Ramos (cell line): ENCODE results near the gene KRTAP22-1.

Experiments used
- in situ Hi-C: fragments of 300-500 bp; cut with MboI; formaldehyde crosslinking; loops from one replicate; pipeline ENCODE4 v1.14.3; 2022; ENCODE audit warnings: low sequenced_read_pairs; ENCODE audit not compliant: unreplicated experiment

KRTAP22-1 gene

GRCh38 chr21:30600787-30601186 lies at the start of gene KRTAP22-1:
Gene KRTAP22-1 (plus strand): TSS chr21:30601087.
- in situ Hi-C loops: no loop called here

DNA sequence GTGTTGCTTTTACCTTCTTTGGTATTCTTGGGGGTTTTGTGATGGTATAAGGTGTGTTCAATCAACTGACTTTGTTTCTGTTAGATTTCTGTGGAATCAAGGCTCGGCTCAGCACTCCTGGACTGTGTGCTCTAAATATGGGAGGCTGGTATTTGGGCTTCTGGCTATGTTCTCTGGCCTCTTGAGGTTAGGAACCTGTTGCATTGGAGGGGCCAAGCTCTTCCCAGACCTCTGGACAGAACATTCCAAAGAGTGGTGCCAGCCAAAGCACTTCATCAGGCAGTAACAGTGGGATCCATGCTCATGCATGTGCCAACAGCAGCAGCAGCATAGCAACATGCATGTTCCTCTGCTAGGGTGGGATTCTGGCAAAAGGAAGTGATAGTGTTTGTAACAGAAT lies 48.1 kb upstream of the KRTAP22-1 start:
- in situ Hi-C loops: no loop called here

- in situ Hi-C loops: no loop called here
These were observed 45.8 kb upstream of the KRTAP22-1 start for GRCh38 chr21:30555095-30555494.

- in situ Hi-C loops: no loop called here
These were observed 39.5 kb upstream of the KRTAP22-1 start, which contains the start of gene KRTAP19-7 for GRCh38 chr21:30561264-30561895. Gene KRTAP19-7 (minus strand): TSS chr21:30561314. CDS start chr21:30561289, 25 bp downstream.

- in situ Hi-C loops: no loop called here
These were observed 38.9 kb upstream of the KRTAP22-1 start for GRCh38 chr21:30561957-30562356.

DNA sequence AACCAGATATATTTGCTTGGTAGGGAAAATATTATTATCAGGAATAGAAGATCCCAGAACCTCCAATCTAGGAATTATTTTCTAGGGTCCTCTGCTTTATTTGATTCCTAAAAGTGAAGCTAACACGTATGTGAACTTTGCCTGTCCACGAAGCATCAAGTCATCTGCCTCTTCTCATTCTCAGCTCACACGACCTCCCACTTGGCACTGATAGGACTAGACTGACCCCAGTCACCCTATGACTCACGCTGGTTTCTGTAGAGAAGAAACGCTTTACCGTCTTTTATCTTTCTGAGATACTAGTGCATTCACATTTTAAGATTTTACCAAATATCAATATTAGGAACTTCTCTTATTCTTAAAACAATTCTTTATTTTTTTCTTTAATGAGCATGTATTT lies 37.8 kb upstream of the KRTAP22-1 start:
- in situ Hi-C loops: no loop called here

- in situ Hi-C loops: no loop called here
These were observed 37.3 kb upstream of the KRTAP22-1 start for GRCh38 chr21:30563630-30564029.

DNA sequence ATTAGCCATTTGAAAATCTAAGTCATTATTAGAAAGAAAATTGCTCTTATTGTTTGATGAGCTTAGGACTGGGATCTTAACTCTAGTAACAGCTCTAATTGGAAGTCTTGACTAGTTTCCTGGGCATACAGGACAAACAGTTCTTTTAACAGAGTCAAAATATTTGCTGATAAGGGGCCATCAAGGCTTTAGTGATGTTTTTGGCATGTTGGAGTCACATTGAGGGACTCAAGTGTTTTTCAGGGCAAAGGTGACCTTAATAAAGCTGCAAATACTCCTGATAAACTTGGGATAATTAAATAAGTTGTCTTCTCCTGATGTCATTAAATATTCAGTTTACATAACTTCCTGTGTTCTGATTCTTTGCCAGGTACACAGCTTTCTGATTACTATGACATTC lies 33.3 kb upstream of the KRTAP22-1 start:
- in situ Hi-C loops: no loop called here

DNA sequence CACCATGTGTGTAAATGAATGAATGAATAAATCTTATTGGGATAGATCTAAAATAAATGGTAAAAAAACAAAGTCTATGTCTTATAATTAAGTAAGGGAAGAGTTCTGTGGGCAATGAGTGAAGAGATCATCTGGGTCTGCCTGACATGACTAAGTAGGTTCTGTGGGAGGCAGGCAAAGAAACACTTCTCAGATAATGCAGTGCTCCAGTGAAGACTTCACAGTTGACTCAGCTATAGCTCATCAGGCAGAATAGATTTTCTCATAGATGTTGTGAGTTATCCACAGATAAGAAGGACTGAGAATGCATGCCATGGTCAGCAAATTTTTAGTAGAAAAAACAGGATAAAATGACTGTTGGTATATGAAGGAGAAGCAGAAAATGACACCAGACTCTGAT lies 23.1 kb upstream of the KRTAP22-1 start:
- in situ Hi-C loops: no loop called here

DNA sequence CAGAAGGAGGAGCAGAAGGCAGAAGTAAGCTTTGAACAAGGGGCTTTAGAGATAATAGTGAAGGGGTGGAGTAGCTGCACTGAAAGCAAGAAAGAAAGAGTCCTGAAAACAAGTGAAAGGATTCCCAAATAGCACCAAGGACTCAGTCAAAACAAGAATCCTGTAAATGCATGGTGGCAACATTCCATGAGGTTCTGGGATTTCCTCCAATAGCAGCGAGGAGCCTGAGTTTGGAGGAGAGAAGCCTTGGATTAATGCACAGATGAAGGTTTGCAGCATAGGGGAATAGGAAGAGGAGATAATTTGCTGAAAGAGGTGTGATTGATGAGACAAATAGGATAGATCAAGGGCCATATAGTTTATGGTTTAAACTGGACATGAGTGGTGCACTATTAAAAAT lies 21.5 kb upstream of the KRTAP22-1 start:
- in situ Hi-C loops: no loop called here

DNA sequence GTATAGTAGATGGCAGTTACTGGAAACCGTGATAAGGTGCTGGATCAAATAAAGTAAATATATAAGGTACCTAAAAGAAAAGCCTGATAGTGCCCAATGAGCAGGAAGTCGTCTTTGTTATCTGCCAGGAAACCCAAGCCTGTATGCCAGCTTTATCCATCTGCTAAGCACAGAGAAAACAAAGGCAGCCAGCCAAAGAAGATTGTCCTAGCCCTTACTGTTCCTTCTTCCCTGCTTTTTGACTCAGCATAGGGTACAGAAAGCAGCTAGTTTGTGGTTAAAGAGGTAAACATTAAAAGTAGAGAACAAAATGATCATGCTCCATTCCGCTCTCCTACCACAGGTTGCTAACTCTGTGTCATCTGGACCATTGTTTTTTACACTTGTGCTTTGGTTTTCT lies 20.8 kb upstream of the KRTAP22-1 start:
- in situ Hi-C loops: no loop called here

DNA sequence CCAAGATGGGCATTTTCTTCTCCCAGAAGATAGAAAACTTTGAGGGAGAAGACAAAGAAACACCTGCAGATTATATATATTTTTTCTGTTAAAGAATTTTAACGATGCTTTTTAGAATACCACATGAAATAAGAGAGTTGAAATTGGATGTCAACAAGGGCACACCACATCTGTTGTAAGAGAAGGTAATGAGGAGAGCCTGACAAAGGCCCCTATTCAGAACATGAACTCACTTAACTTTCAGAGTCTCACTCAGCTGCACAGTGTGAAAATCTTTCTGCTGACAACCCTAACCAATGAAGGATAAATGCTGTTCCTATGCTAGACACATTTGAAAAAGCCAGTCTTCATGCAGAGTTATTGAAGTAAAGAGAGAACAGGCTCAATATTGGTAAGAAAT lies 18.0 kb upstream of the KRTAP22-1 start:
- in situ Hi-C loops: no loop called here

DNA sequence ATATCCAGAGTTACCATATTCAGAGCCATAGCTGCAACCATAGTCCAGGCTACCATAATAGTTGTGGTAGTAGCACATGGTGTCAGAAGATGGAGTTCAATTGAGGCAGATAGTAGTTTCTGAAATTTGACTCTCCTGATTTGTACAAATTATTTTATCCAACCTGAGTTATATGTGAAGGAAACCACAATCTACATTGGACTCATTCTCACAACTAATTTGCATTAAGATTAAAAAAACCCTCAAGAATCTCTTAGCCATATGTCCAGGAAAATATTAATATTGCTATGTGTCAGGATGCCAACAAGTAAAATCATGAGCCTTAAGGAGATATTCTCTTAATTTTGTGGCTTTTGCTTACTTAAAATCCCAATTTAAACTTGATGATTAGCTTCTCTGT lies 10.6 kb upstream of the KRTAP22-1 start, which contains the start of gene KRTAP22-2:
Gene KRTAP22-2 (minus strand): TSS at position 101 of the 400 bp plus-strand sequence.
- in situ Hi-C loops: no loop called here

DNA sequence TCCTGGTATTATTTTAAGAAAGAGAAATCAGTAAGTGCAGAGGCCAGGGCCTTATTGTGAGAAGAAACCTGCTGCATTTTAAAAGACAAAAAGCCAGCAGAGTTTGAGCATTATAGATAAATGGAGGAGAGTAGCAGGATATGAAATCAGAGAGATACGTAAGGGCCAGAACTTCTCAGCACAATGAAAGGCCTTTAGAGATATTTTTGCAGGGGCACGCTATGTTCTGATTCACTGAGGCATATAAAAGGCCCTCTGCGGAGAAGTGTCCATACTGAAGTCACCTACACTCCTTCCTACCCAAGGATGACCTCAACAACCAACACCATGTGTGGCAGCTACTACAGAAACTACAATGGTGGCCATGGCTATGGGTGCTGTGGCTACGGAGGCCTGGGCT lies 8.7 kb upstream of the KRTAP22-1 start, which contains the start of gene KRTAP6-3:
Gene KRTAP6-3 (plus strand): TSS at position 301 of the 400 bp plus-strand sequence. CDS start 6 bp downstream, at position 307.
- in situ Hi-C loops: no loop called here

DNA sequence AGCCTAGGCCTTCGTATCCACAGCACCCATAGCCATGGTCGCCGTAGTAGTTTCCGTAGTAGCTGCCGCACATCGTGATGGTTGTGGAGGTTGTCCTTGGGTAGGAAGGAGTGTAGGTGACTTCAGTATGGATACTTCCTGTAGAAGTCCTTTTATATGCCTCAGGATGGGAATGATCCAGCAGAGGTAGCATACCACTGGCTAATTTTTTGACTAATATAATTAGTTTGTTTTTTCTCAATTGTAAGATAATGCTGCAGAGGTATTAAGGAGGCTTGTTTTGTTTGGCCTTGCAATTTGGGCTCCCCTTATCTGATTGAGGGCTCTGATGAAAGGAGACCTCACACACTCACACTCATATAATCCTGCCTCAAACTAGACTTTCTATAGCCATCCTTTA lies 2.1 kb upstream of the KRTAP22-1 start, which contains the start of gene KRTAP6-2:
Gene KRTAP6-2 (minus strand): TSS at position 101 of the 400 bp plus-strand sequence. CDS start 28 bp downstream, at position 73.
- in situ Hi-C loops: no loop called here

DNA sequence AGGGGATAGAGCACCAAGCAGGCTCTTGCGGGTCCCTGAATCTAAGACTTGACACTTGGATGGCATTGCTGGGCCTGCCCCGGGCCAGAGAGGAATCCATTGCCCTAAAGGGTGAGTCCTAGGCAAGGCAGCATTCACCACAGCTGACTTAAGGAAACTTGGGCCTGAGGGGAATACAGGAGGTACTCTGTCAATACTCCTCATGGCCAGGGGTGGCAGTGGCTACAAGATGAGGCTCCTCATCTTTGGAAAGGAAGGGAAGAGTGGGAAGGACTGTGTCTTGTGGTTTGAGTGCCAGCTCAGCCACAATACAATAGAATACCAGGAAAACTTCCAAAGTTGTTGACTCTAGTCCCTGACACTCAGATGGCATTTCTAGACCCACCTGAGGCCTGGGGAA lies 5.1 kb downstream of the KRTAP22-1 start:
- in situ Hi-C loops: no loop called here

DNA sequence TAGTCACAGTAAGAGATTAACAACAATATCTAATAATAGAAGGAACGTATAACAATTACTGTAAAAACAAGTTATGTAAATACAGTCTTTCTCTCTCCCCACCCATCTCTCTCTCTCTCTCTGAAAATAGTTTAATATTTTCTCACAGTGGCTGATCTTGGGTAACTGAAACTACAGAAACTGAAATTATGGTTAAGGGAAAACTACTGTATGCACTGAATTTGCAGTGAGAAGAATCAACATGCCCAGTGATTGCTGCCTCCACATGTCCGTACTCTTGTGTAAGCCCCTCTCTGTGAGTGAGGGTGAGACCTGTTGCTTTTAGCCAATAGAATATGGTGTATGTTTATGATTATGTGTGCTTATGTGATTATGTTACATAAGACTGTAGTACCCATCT lies 11.2 kb downstream of the KRTAP22-1 start:
- in situ Hi-C loops: no loop called here

DNA sequence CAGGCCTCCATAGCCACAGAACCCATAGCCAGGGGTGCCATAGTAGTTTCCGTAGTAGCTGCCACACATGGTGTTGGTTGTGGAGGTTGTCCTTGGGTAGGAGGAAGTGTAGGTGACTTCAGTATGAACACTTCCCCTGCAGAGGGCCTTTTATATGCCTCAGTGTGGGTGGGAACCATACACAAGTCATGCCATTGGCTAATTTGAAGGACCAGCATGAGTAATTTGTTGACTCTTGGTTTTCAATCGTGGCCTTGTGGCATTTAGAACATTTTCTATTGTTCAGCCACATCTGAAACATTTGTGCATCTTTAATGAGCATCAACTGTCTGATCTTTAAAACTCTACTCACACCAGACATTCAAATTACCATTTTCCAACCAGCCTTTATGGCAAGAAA lies 12.9 kb downstream of the KRTAP22-1 start, which contains the start of gene KRTAP6-1:
Gene KRTAP6-1 (minus strand): TSS at position 95 of the 400 bp plus-strand sequence. CDS start 26 bp downstream, at position 69.
- in situ Hi-C loops: no loop called here

DNA sequence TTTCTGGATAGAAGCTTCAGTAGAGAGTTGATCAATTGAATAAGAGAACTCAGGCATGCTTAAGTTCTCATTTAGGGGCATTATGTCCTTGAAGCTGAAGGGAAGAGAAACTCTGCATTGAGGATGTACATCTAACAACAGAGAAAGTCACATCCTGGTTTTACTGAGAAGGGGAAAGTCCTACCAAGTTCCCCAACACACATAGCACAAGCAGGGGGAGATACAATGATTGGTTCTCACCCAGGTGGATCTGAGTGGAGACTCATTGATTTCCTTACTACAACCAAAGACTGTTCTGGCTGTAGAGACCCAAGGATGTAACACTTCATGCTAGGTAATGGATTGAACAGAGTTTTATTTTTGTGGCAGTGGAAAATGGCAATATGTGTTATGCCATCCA lies 14.3 kb downstream of the KRTAP22-1 start:
- in situ Hi-C loops: no loop called here

GRCh38 chr21:30616125-30616524 lies 15.2 kb downstream of the KRTAP22-1 start, which contains the start of gene KRTAP20-1:
Gene KRTAP20-1 (plus strand): TSS chr21:30616425. CDS start chr21:30616455, 30 bp downstream.
- in situ Hi-C loops: no loop called here

GRCh38 chr21:30620080-30620479 lies 19.2 kb downstream of the KRTAP22-1 start:
- in situ Hi-C loops: no loop called here

- in situ Hi-C loops: no loop called here
These were observed 19.6 kb downstream of the KRTAP22-1 start, which contains the start of gene KRTAP20-4 for GRCh38 chr21:30620522-30620921. Gene KRTAP20-4 (plus strand): TSS chr21:30620627.
